M059J (cell line): ENCODE results near the gene LGMN. TPM values are rescaled to one million over a fixed set of nuclear protein-coding genes. Genes with fewer than 3 reads are reported as not detected.

Experiments used
- total RNA-seq: library from RNA; depleted of rRNA; stranded (reverse); fragments of >200 nt; shearing (Covaris generic); gene quantifications from 2 replicates; pipeline ENCODE4 v1.2.3, GENCODE V29; 2014; rRNA removed

Gene LGMN
- total RNA-seq, 1 experiment from 2014 or later: 62.0 TPM

Other genes with a start within 250 kb of the LGMN start
- 0.44 and 1.1 TPM in 2 replicates for gene RIN3, start 234.8 kb downstream of the LGMN start, total RNA-seq
- 36.6 and 36.7 TPM in 2 replicates for gene GOLGA5, start 45.7 kb upstream of the LGMN start, total RNA-seq
- gene CHGA, start 174.5 kb upstream of the LGMN start, total RNA-seq: not detected in 2 replicates